ENCODE data around the gene PAK6. TPM values are rescaled to one million over a fixed set of nuclear protein-coding genes. Genes with fewer than 3 reads are reported as not detected.

The PAK6 gene
- total and polyA plus RNA-seq, 9 of the 15 experiments (the other 6 are each of a cell fraction or from before 2014, with no cell fraction given): 0.03 to 0.74 (median 0.16) TPM; not detected in 2

DNA sequence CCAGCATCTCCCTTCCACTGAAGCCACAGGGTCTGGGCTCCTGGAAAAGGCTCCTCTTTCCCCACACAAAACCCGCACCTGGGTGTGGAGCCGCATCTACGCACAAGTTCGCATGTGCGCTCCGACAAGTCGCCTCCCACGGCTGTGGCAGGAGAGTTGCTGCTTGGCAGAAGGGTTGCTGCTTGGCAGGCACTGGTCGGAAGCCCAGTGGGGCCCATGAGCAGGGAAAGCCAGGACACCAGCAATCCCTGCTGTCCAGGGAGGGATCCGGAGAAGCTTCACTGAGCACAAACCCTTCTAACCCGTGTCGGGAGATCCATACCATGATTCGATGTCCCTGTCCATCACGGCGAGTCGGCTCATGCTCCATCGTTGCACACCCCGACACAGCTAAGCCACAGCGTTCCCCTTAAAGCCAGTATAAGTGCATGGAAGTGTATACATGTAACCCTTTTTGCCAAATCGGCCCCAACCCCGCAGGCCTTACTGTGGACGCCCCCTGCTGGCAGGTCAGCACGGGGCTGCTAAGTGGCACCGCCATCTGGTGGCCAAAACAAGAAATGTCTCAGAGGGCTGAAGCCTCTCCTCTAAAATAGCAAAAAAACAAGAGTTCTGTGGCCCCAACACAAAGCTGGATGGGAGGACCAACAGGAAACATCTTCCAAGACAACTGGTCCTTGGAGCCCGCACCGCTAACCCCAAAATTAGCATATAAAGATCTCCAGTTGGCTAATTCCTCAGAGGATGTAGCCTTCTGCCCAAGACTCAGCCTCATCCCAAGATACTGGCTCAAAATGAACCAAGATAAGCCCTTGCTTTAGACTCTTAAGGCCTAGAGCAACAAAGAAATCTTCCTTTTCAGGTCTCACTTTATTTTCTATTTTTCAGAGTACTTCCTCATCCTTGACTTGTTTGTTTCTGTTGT is 35.7 kb downstream of the PAK6 start (continued):
- TF ChIP-seq KDM1A (IDR thresholded peaks at IDR 0.05) (no peak), ZNF239 (CRISPR knock-in tag; IDR thresholded peaks at IDR 0.05) (no peak), RBM25 (IDR thresholded peaks at IDR 0.05; ENCODE audit: low read depth, low read length, severe bottlenecking) (no peak), ATF4 (CRISPR knock-in tag; IDR thresholded peaks at IDR 0.05) (no peak), ZNF253 (CRISPR knock-in tag; conservative IDR thresholded peaks at IDR 0.05) (no peak), SREBF1 (IDR thresholded peaks at IDR 0.05; ENCODE audit: borderline replicate concordance, low read depth, low read length) (no peak), C11orf30 (IDR thresholded peaks at IDR 0.05; ENCODE audit: low read depth) (no peak), FOXM1 (IDR thresholded peaks at IDR 0.05; ENCODE audit: low read depth) (no peak), FOXM1 (CRISPR knock-in tag; IDR thresholded peaks at IDR 0.05; ENCODE audit: low read depth) (no peak), NELFE (IDR thresholded peaks at IDR 0.05; ENCODE audit: insufficient read depth, insufficient read length) (no peak), RBM39 (optimal IDR thresholded peaks at IDR 0.05; ENCODE audit: low read depth, low read length) (no peak), CREB3L1 (IDR thresholded peaks at IDR 0.05; ENCODE audit: borderline replicate concordance, low read depth) (no peak), HCFC1 (IDR thresholded peaks at IDR 0.05; ENCODE audit: low read depth, low read length) (peak; percentile 49; the same call in 1 of the 2 replicates), HMG20B (CRISPR knock-in tag; IDR thresholded peaks at IDR 0.05) (no peak), MXD1 (CRISPR knock-in tag; IDR thresholded peaks at IDR 0.05; ENCODE audit: borderline replicate concordance, poor library complexity, severe bottlenecking) (no peak), NCOR1 (IDR thresholded peaks at IDR 0.05) (no peak), MYNN (IDR thresholded peaks at IDR 0.05) (no peak), MYNN (CRISPR knock-in tag; IDR thresholded peaks at IDR 0.05) (no peak)
- TF ChIP-seq, protein P1, sequence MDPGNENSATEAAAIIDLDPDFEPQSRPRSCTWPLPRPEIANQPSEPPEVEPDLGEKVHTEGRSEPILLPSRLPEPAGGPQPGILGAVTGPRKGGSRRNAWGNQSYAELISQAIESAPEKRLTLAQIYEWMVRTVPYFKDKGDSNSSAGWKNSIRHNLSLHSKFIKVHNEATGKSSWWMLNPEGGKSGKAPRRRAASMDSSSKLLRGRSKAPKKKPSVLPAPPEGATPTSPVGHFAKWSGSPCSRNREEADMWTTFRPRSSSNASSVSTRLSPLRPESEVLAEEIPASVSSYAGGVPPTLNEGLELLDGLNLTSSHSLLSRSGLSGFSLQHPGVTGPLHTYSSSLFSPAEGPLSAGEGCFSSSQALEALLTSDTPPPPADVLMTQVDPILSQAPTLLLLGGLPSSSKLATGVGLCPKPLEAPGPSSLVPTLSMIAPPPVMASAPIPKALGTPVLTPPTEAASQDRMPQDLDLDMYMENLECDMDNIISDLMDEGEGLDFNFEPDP (CRISPR knock-in tag; IDR thresholded peaks at IDR 0.05): no peak
- TF ChIP-seq, protein P2, sequence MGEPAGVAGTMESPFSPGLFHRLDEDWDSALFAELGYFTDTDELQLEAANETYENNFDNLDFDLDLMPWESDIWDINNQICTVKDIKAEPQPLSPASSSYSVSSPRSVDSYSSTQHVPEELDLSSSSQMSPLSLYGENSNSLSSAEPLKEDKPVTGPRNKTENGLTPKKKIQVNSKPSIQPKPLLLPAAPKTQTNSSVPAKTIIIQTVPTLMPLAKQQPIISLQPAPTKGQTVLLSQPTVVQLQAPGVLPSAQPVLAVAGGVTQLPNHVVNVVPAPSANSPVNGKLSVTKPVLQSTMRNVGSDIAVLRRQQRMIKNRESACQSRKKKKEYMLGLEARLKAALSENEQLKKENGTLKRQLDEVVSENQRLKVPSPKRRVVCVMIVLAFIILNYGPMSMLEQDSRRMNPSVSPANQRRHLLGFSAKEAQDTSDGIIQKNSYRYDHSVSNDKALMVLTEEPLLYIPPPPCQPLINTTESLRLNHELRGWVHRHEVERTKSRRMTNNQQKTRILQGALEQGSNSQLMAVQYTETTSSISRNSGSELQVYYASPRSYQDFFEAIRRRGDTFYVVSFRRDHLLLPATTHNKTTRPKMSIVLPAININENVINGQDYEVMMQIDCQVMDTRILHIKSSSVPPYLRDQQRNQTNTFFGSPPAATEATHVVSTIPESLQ (CRISPR knock-in tag; IDR thresholded peaks at IDR 0.05): no peak
- TF ChIP-seq, protein P3, sequence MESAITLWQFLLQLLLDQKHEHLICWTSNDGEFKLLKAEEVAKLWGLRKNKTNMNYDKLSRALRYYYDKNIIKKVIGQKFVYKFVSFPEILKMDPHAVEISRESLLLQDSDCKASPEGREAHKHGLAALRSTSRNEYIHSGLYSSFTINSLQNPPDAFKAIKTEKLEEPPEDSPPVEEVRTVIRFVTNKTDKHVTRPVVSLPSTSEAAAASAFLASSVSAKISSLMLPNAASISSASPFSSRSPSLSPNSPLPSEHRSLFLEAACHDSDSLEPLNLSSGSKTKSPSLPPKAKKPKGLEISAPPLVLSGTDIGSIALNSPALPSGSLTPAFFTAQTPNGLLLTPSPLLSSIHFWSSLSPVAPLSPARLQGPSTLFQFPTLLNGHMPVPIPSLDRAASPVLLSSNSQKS (CRISPR knock-in tag; IDR thresholded peaks at IDR 0.05): no peak

Measured in K562 (cell line).